SK-N-DZ (cell line): ENCODE data around the gene FLT1.

Experiments
- DNase-seq: peaks from one replicate; pipeline ENCODE4 v3.0.0-alpha.2; 2015; ENCODE audit warnings: low spot score

Gene FLT1

GRCh38 chr13:28394422-28394821 is 100.5 kb downstream of the FLT1 start:
- DNase-seq, result no peak

- no peak for DNase-seq
Measured at GRCh38 chr13:28392896-28393505, 101.9 kb downstream of the FLT1 start.

DNA sequence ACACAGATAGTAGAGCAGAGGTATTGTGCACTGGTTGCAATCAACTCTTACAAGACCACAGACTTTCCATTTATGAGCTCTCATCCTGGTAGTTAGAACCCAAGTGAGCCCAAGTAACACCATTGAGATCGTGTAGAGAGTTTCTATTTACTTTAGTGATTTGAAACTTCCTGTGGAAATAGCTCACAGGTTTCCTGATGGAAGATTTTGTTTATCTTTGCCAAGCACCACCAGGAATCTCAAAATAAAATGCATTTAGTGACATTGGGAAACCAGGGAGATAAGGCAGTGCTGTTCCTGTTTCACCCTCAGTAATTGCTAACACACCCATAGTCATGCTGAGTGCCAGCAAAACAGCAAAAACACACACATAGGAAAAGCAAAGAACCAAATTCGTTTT is 102.5 kb downstream of the FLT1 start:
- DNase-seq, result no peak

DNA sequence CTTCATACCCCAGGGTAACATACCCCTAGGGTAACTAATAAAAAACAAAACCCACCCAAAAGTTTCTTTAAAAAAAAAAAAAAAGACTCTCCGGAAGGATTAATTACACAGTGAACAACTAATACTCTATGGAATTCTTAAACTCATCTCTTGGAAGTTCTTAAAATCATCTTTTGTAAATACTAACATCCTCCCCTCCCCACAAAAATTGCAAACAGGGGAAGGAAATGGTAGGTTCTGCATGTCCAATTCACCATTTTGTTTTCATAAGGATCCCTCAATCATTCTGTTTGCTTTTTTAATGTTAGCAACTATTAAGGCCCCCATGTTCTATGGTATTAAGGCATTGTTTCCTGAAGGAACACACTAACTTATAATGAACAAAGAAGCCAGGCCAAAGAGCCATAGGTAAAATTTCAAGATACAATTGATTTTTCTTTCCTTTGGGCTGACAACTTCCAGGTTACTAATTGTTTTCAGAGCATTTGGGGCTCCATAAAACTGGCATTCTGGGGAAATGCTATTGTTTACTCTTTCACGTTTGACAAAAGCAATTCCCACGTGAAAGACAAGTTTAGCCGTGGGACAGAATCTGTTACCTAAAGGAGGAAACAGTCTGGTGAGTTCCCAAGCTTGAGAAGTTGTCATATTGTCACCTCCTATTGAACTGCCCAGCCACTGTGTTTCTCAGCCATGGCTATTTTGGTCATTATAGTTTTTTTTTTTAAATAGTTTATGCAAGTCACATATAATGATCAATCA is 107.0 kb downstream of the FLT1 start:
- DNase-seq, result no peak

DNA sequence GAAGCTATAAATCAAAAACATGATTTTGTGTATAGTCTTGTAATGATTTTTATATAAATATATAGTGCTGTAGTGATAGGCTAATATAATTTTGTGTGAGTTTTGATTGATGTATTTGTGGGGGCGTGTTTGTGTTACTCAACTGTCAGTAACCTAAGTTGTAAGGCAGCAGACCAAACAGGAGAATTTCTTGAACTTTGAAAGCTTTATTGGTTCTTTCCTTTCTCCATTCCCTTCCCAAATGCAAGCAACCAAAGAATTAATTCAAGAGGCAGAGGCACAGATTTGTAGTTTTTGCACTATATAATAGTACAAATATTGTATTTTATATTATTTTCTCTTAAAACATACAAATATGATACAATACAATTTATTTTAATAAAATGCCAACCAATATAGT is 109.6 kb downstream of the FLT1 start:
- DNase-seq, result no peak

- no peak for DNase-seq
Measured at GRCh38 chr13:28384789-28385188, 110.1 kb downstream of the FLT1 start.

DNA sequence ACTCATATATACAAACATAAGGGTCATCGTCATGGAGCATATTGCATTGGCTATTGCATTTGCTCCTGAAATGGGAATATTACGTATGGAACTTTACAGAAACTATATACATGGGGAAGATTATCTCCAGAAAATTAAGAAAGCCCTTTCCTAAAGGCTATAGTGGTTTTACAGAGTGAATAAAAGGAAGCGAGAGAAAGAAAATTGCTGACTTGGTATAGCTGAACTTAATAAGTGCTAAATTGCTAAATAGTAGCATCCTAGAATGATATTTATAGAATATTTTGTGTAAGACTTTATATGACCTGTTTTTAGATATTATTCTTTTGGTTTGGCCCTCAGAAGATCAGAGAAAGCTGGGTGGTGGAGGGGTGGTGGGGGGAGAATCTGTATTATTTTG is 114.6 kb downstream of the FLT1 start:
- no peak for DNase-seq

DNA sequence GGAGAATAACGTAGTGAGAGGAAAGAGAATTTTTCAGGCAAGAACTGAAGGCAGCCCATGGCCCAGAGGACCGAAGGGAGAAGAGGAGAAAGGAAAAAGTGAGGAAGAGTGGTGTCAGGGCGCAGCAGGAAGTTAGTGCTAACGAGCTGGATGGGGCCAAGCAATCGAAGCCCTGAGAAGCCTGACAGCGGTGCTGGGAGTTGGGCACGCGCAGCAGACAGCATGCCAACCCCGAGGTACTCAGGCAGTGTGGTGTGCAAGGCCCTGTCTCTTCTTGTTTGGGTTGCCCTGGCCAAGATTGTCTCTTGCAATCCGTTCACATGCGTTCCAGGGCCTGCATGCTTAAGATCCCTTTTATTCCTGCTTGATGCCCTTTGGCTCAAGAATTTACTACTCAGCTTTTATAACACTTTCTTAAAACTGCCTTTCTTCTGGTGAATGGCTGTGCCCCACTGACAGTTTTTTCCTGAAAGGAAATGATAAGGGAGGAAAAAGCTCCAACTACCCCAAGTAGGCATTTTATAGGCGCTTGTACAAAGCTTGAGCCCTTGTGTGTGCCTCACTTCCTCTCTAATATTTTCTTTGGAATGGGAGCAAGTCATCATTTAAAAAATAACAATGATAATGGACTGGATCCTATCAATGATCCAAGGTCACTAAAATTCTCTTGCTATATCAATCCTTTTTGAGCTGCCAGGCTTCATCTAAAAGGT is 115.4 kb downstream of the FLT1 start:
- no peak for DNase-seq

- no peak for DNase-seq
Measured at GRCh38 chr13:28376604-28377003, 118.3 kb downstream of the FLT1 start.

DNA sequence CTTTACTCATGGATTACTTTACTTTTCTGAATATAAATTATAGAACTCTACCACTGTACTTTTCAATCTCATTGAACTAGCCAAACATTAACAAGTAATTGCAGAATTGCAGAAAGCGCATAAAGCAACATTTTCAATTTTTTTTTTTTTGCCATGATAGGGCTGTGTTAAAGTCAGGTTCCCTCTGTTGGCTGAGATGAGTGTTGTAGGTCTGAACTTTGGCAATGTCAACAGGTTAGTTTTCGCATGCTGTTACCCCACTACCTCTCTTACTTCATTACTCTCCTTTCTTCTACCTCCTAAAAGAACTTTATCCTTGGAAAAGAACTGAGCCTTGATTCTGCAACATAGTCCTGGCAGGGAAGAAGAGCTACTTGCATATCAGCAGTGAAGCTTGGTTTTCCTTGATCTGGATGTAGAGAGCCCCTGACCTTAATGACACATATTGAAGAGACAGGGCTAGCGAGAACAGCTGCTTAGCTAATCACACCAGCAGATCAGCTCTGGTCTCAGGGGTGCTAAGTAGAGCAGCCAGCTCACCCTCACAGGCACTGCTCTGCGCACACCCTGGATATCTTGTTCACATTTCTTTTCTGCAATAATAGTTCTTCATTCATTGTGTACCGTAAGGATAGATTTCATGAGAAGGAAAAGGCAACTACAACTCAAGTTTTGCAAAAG is 119.5 kb downstream of the FLT1 start:
- DNase-seq, result peak; percentile 64

DNA sequence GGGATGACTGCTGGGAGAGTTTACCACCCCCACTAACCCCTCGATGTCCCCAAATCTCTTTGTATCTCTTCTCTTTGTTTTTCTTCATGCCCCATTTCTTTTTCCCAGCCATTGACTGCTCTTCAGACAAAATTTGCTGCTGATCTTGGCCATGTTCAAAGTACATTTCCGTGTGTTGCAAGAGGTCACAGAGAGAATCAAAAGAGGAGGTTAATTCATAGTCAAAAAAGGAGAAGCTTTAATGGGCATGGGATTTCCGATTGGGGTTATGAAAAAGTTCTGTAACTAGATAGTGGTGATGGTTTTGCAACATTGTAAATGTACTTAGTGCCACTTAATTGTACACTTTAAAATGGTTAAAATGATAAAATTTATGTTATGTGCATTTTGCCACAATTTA is 121.1 kb downstream of the FLT1 start:
- DNase-seq, result no peak

GRCh38 chr13:28370448-28370847 is 124.5 kb downstream of the FLT1 start:
- no peak for DNase-seq

DNA sequence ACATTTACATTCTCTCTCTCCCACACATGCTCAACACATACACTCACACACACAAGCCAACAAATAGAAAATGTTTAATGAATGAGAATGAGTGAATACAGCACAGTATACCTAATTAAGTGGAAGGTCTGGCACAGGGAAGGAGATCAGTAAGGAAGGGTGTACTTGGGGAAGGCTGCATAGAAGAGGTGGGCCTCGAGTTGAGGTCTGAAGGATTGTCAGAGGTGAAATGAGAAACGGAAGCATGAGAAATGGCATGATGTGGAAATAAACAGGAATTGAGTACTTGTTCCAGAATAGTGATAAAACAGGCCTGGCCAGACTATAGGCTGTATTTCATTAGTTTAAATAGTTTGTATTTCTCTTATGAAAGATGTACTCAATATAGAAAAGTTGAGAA is 136.2 kb downstream of the FLT1 start:
- no peak for DNase-seq

DNA sequence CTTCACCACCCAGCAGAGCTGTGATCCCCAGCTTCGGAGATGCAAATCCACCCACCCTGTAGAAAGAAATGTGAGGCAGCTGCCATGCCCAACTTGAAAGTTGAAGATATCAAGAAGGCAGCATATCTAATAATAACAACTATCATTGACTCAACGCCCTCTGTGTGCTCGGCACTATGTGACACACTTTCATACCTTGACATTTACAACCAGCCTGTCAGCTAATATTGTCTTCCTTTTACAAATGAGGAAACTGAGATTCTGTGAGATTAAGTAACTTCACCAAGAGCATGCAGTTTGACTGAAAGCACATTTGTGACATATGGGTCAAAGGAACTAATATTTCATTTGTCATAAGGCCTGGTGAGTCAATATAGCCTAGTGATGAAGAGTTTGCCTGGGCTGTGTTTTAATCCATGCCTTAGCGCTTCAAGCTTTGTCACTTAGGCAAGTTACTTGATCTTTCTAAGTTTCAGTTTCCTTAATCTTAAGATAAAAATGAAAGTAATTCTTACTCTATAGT is 137.0 kb downstream of the FLT1 start:
- DNase-seq, result no peak

- no peak for DNase-seq
Measured at GRCh38 chr13:28357247-28357825, 137.6 kb downstream of the FLT1 start.

DNA sequence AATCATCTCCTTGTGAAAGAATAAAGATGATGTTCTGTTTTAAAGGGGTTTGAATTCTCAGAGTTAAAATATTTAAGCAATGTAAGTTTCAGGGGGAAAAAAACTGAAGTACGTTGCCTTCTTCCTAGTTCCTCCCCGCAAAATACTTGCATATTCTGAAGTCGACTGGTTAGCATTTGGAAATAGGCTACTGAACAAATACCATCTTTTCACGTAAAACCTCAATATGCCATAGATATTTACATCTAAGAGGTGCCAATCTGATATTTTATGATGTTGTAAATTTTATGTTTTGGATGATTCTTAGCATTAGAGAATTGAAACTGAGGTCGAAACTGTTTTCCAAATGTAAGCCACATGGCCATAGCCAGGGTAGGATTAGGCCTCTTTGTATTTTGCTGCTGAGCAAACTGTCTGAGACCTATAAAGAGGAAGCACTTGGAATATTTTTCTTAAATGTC is 138.3 kb downstream of the FLT1 start:
- DNase-seq, result no peak

DNA sequence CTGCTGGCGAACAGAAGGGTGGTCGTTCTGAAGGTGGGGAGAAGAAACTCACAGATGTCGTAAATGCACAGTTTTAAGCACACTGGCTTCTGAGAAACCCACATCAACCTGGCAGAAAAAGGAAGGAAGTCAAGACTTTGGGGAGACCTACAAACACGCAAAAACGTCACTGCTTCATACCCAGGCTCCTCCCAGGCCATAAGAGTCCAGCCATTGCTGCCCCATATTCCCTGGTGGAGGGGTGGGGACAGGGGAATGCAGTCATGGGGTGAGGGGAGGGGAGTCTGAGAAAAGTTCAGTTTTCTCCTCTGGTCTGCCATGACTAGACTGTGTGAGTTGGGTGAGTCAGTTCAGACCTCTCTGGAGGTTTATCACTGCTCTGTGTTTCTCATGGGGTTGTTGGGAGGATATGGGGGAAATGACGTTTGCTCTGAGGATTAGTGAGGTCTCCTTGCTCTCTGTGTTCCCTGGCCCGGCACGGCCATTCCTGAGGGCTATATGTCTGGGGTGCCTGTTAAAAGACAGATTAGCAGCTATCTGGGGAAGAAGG is 139.0 kb downstream of the FLT1 start:
- DNase-seq, result no peak

DNA sequence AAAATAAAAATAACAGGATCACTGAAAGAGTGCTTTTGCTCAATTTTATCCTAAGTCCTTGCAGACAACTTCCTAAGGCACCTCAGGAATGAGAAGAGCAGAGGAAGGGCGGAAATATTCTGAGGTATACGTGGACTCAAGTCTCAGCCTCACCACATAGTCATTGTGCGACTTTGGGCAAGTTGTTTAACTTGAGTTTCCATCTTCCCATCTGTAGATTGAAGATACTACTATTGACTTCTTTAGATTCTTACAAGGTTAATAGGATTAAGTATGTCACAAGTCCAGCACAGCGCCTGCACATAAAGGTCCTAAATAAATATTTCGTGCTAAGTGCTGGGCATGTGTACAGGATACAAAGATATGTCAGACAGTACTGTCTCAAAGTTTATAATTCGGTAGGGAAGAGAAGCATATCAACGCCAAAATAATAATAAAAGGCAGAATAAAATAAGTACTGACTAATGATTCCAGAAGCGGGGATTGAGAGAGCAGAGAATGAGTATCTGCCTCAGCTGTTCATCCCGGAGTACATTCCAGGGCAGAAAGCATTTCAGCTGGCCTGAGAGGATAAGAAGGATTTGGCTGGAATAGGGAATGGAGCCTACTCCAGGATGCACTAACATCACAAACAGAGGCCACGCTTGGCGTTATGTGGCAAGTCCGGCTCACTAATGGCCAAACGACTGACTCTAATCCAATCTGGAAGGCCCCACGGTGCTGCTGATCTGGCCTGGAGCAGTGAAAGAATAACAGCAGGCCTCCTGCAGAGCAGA is 139.7 kb downstream of the FLT1 start:
- DNase-seq, result no peak

DNA sequence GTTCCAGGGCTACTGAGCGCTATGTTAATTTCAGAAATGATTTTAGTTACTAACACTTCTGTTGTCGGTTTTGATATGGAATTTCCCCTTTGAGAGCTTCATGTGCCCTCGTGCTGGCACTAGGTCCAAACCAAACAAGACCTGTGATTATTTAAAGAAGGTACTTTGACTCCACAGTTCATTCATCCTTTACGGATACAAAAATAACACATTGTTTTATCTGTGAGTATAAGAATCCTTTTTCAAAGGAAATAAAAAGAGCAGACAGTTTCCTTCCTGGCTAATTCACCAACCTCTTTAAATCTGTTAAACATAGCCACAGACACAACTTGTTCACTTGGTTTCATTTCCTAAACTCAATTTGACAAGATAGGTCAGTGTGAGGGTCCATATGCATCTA is 141.2 kb downstream of the FLT1 start:
- no peak for DNase-seq

DNA sequence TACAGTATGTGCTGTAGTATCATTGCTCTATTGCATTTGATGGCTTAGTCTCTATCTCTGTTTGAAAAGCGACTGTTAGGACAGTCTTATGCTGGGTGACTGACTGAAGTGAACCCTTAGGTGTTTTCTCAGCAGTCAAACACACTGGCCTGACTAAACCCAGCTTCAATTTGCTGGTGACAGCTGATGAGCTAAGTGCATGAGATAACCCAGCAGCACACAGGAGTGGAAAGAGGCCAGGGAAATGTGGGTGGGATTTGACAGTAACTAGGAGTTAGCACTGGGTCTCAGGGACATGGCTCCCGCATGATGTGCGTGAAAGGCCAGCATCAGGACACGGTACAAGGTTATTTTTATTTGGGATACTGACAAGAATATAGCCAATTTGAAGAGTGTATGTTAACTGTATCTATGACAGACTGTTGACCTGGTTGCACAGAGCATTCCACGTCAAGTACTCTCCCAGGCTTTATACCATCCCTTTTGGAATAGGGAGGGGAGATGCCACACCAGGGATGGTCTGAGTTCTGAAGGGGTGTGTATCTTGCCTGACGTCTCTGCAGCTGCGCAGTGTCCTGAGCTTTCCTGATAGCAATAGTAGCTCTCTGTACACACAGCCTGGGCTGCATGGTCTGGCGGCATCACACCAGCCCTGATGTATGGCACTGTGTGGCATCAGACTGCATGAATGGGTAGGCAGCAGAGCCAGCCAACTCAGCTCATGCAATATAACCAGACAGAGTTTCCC is 144.8 kb downstream of the FLT1 start:
- peak; percentile 88 for DNase-seq
